OCI-LY3 (cell line): ENCODE data around the gene SMAP2.

Experiments
- CTCF ChIP-seq: fragments of 200-600, 300-600 bp; sonication (generic); IDR thresholded peaks from 2 replicates; pipeline ENCODE4 v1.5.1; 2014; ENCODE audit warnings: antibody characterized with exemption, low read length, low read depth
- EZH2phosphoT487 ChIP-seq: fragments of 200-600 bp; shearing (Covaris generic); IDR thresholded peaks from 2 replicates; pipeline ENCODE4 v1.6.1; 2018; ENCODE audit warnings: antibody characterized with exemption, mixed run types, low read depth

GRCh38 chr1:40449684-40450494 is 76.4 kb downstream of the SMAP2 start, which contains the start of gene ZFP69B:
- TF ChIP-seq CTCF, result no peak
- TF ChIP-seq EZH2phosphoT487, result no peak
